ENCODE data around the gene MKRN3.

Gene MKRN3

DNA sequence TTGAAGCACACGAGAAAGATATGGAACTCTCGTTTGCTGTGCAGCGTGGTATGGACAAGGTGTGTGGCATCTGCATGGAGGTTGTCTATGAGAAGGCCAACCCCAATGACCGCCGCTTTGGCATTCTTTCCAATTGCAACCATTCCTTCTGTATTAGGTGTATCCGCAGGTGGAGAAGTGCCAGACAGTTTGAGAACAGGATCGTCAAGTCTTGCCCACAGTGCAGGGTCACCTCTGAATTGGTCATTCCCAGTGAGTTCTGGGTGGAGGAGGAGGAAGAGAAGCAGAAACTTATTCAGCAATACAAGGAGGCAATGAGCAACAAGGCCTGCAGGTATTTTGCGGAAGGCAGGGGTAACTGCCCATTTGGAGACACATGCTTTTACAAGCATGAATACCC, 1.2 kb downstream of the MKRN3 start:
- TF ChIP-seq, protein P1, sequence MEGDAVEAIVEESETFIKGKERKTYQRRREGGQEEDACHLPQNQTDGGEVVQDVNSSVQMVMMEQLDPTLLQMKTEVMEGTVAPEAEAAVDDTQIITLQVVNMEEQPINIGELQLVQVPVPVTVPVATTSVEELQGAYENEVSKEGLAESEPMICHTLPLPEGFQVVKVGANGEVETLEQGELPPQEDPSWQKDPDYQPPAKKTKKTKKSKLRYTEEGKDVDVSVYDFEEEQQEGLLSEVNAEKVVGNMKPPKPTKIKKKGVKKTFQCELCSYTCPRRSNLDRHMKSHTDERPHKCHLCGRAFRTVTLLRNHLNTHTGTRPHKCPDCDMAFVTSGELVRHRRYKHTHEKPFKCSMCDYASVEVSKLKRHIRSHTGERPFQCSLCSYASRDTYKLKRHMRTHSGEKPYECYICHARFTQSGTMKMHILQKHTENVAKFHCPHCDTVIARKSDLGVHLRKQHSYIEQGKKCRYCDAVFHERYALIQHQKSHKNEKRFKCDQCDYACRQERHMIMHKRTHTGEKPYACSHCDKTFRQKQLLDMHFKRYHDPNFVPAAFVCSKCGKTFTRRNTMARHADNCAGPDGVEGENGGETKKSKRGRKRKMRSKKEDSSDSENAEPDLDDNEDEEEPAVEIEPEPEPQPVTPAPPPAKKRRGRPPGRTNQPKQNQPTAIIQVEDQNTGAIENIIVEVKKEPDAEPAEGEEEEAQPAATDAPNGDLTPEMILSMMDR (IDR thresholded peaks at IDR 0.05; ENCODE audit: extremely low read depth, missing control alignments) = no peak
- no peak for DNase-seq (ENCODE audit: low spot score)

DNA sequence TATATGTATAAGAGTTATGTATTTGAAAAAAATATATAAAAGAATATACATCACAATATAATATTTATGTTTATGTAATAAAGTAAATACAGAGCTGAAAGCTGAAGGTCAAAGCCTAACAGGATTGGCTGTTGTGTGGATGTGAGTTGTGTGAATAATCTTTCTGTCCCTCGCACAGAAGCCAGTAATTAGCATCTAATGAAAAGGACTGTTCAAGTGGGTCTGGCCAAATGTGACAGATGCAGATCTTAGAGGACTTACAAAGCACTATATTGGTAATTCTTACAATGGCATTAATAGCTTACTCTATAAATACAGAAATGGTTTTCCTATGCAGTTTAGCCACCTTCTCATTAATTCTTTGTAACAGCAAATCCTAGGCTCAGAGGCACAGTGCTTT, 2.4 kb downstream of the MKRN3 start:
- DNase-seq (ENCODE audit: low spot score) = no peak
- TF ChIP-seq, protein P1 (IDR thresholded peaks at IDR 0.05; ENCODE audit: extremely low read depth, missing control alignments) = no peak

DNA sequence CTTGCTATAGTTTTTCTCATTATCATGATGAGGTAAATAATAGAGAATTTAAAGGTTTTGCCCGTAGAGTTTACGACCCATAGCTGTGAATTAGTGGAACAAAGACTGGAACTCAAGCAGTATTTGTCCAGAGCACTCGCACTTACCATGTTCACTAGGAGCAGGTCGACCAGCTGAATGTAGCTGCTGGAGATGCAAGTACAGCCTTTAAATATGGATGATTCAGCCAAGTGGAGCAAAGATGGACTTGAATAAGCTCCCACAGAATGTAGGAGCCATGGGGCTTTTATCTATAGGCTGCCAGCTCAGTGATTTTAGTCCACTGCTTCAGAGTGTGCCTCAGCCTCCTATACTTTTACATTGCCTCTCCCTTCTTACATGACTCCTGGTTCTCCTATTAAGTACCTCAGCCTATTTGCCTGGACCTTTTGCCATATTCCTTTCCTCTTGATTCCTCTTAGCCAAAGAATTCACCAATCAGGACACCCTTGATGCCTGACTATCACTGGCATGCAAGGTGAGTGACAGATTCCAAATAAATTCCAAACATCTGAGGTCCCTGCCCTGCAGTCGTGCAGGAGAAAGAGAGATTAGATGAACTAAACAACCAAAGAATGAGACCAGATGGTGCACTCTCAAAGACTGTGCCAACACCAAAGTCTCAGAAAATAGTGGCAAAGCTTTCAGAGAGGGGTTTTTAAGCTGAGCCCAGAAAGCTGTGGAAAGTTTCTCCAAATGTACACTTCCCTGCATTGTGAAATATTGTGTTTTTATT, 3.9 kb downstream of the MKRN3 start:
- DNase-seq (ENCODE audit: low spot score) = no peak
- TF ChIP-seq, protein P1 (IDR thresholded peaks at IDR 0.05; ENCODE audit: extremely low read depth, missing control alignments) = no peak

DNA sequence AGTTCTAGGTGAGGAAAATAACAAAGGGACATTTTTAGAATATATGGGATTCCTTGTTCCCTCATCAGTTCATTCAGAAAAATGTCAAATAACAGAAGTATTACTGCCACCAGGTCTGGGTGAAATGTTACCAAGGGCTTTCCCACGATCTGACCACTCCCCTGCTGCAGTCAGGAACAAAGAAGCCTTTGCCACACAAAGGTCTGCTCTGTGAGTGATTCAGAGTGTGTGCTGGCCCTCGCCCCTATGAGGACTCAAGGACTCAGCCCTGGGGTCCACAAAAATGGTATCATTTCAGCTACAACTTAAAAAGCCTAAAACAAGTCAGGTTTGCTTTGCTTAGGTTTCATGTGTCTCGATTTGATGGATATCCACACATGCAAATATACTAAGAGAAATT, 5.0 kb downstream of the MKRN3 start:
- TF ChIP-seq, protein P1 (IDR thresholded peaks at IDR 0.05; ENCODE audit: extremely low read depth, missing control alignments) = no peak
- no peak for DNase-seq (ENCODE audit: low spot score)

DNA sequence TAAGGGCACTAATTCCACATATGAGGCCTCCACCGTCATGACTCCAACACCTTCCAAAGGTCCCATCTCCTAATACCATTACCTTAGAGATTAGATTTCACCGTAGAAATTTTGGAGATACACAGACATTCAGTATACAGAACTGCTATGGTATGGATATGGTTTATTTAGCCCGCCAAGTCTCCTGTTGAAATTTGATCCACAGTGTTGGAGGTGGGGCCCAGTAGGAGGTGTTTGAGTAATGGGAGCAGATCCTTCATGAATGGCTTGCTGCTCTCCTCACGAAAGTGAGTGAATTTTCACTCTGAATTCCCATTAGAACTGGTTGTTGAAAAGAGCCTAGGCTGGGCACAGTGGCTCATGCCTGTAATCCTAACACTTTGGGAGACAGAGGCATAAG, 7.4 kb downstream of the MKRN3 start:
- TF ChIP-seq, protein P1 (IDR thresholded peaks at IDR 0.05; ENCODE audit: extremely low read depth, missing control alignments) = no peak
- DNase-seq (ENCODE audit: low spot score) = no peak

DNA sequence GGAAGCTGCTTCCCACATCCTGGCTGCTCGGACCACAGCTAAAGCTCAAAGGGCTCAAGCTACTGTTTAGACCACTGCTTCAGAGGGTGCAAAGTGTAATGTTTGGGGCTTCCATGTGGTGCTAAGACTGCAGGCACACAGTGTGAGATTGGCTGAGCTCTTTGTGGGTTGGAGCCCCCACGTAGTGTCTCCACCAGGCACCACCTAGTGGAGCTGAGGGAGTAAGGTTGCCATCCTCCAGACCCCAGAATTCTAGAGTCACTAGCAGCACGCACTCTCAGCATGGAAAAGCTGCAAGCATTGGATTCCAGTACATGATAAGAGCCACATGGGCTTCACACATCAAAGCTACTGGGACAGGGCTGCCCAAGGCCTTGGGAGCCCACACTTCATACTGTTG, 9.3 kb downstream of the MKRN3 start:
- DNase-seq (ENCODE audit: low spot score) = no peak

DNA sequence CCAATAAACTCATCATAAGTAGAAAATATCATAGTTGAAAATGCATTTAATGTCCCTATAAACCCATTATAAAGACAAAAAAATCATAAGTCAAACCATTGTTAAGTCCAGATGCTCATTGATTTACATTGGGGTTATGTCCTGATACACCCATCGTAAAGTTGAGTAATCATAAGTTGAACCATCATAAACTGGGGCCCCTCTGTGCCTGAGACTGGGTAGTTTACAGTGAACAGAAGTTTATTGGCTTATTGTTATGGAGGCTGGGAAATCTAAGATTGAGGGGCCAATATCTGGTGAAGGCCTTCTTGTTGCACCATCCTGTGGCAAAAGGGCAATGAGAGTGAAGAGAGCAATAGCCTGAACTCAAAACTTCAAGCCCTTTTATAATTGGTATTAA, 10.6 kb downstream of the MKRN3 start:
- DNase-seq (ENCODE audit: low spot score) = no peak
- TF ChIP-seq, protein P1 (IDR thresholded peaks at IDR 0.05; ENCODE audit: extremely low read depth, missing control alignments) = no peak

More for the DNA sequence above, 9.3 kb downstream of the MKRN3 start:
- TF ChIP-seq, protein P1 (IDR thresholded peaks at IDR 0.05; ENCODE audit: extremely low read depth, missing control alignments) = no peak

All from GM20000 (cell line).